Measurements from ENCODE around the gene GATB. TPM values are rescaled to one million over a fixed set of nuclear protein-coding genes. Genes with fewer than 3 reads are reported as not detected.

Gene GATB
- total RNA-seq, 1 donor from 2014 or later = 17.7 TPM

- intact Hi-C loops (cut with DNase I) = no loop called here
- Histone ChIP-seq H3K4me1 (no peaks in the 10 kb centered on the region), H3K36me3 (peaks cover 5% of the 10 kb centered on the region), H3K4me3 (no peak overlapping the region), H3K27me3 (no peaks in the 10 kb centered on the region), H3K9me3 (no peaks in the 10 kb centered on the region), H3K27ac (no peak overlapping the region)
- ATAC-seq (no peak), DNase-seq (no peak)
- no peak for TF ChIP-seq CTCF (IDR thresholded peaks at IDR 0.05)
These were observed 62.6 kb downstream of the GATB start for GRCh38 chr4:151698213-151698612.

GRCh38 chr4:151694961-151695720 lies 65.7 kb downstream of the GATB start:
- no peak overlapping the region for H3K27ac ChIP-seq
- H3K4me1 ChIP-seq = no peaks in the 10 kb centered on the region
- no peak for TF ChIP-seq CTCF (IDR thresholded peaks at IDR 0.05)
- DNase-seq (no peak), ATAC-seq (no peak)
- no peaks in the 10 kb centered on the region for H3K36me3 ChIP-seq
- intact Hi-C loops (cut with DNase I) = no loop called here
- no peak overlapping the region for H3K4me3 ChIP-seq
- H3K9me3 ChIP-seq = no peaks in the 10 kb centered on the region
- no peaks in the 10 kb centered on the region for H3K27me3 ChIP-seq

- no peaks in the 10 kb centered on the region for H3K27me3 ChIP-seq
- intact Hi-C loops (cut with DNase I) = no loop called here
- no peak for TF ChIP-seq CTCF (IDR thresholded peaks at IDR 0.05)
- DNase-seq (no peak), ATAC-seq (no peak)
- H3K4me3 ChIP-seq = no peak overlapping the region
- H3K27ac ChIP-seq = no peak overlapping the region
- no peaks in the 10 kb centered on the region for H3K9me3 ChIP-seq
- no peaks in the 10 kb centered on the region for H3K36me3 ChIP-seq
- peaks cover 7% of the 10 kb centered on the region for H3K4me1 ChIP-seq
These were observed 67.8 kb downstream of the GATB start for GRCh38 chr4:151692821-151693673.

- H3K36me3 ChIP-seq = no peaks in the 10 kb centered on the region
- H3K4me3 ChIP-seq = no peak overlapping the region
- ATAC-seq (no peak), DNase-seq (no peak)
- H3K4me1 ChIP-seq = peaks cover 13% of the 10 kb centered on the region
- no peak overlapping the region for H3K27ac ChIP-seq
- TF ChIP-seq CTCF (IDR thresholded peaks at IDR 0.05) = no peak
- no peaks in the 10 kb centered on the region for H3K27me3 ChIP-seq
- intact Hi-C loops (cut with DNase I) = no loop called here
- H3K9me3 ChIP-seq = no peaks in the 10 kb centered on the region
These were observed 68.4 kb downstream of the GATB start for GRCh38 chr4:151692443-151692782.

GRCh38 chr4:151691639-151692442 lies 69.0 kb downstream of the GATB start:
- no peaks in the 10 kb centered on the region for H3K27me3 ChIP-seq
- no peak for TF ChIP-seq CTCF (IDR thresholded peaks at IDR 0.05)
- no peak overlapping the region for H3K27ac ChIP-seq
- no peaks in the 10 kb centered on the region for H3K36me3 ChIP-seq
- ATAC-seq = no peak
- H3K4me3 ChIP-seq = no peak overlapping the region
- no peaks in the 10 kb centered on the region for H3K9me3 ChIP-seq
- intact Hi-C loops (cut with DNase I) = no loop called here
- no peak for DNase-seq
- H3K4me1 ChIP-seq = peaks cover 19% of the 10 kb centered on the region
